ENCODE measurements around the gene SLC25A44. TPM values are rescaled to one million over a fixed set of nuclear protein-coding genes. Genes with fewer than 3 reads are reported as not detected.

SLC25A44 gene
- total RNA-seq, 3 donors from 2014 or later = 19.8 to 31.1 (median 24.8) TPM

- no peak overlapping the region for H3K4me3 ChIP-seq
- DNase-seq (no peak), ATAC-seq (no peak)
- H3K4me1 ChIP-seq (ENCODE audit: low read depth) = no peaks in the 10 kb centered on the region
- TF ChIP-seq CTCF (IDR thresholded peaks at IDR 0.05) = no peak
- H3K36me3 ChIP-seq (ENCODE audit: low read depth) = peaks cover 5% of the 10 kb centered on the region
- no peaks in the 10 kb centered on the region for H3K9me3 ChIP-seq
- intact Hi-C loops (cut with DNase I, micrococcal nuclease) = loop anchor here in 1 of 2 donors (5.0 kb wide), 1 partner anchor 73 kb away; no protein-coding TSS in a partner anchor
Observed at GRCh38 chr1:156220226-156220625, 26.3 kb downstream of the SLC25A44 start.

- TF ChIP-seq CTCF (IDR thresholded peaks at IDR 0.05) = no peak
- intact Hi-C loops (cut with DNase I, micrococcal nuclease) = loop anchor here in 1 of 2 donors (5.0 kb wide), 1 partner anchor 75 kb away; no protein-coding TSS in a partner anchor
- H3K36me3 ChIP-seq (ENCODE audit: low read depth) = peaks cover 5% of the 10 kb centered on the region
- DNase-seq (no peak), ATAC-seq (no peak)
- H3K9me3 ChIP-seq = no peaks in the 10 kb centered on the region
- no peaks in the 10 kb centered on the region for H3K4me1 ChIP-seq (ENCODE audit: low read depth)
- no peak overlapping the region for H3K4me3 ChIP-seq
Observed at GRCh38 chr1:156221986-156222692, 28.2 kb downstream of the SLC25A44 start.

GRCh38 chr1:156225677-156226014 is 31.7 kb downstream of the SLC25A44 start:
- Histone ChIP-seq H3K9me3 (no peaks in the 10 kb centered on the region), H3K36me3 (ENCODE audit: low read depth) (peaks cover 5% of the 10 kb centered on the region), H3K4me3 (no peak overlapping the region), H3K4me1 (ENCODE audit: low read depth) (no peaks in the 10 kb centered on the region)
- TF ChIP-seq CTCF (IDR thresholded peaks at IDR 0.05) = peak; percentile 5
- intact Hi-C loops (cut with DNase I, micrococcal nuclease) = loop anchor here in 1 of 2 donors (5.0 kb wide), 2 partner anchors 78 to 133 kb away; no protein-coding TSS in a partner anchor
- DNase-seq (no peak), ATAC-seq (no peak)

- no peak for TF ChIP-seq CTCF (IDR thresholded peaks at IDR 0.05)
- Histone ChIP-seq H3K9me3 (no peaks in the 10 kb centered on the region), H3K4me3 (no peak overlapping the region), H3K4me1 (ENCODE audit: low read depth) (no peaks in the 10 kb centered on the region), H3K36me3 (ENCODE audit: low read depth) (peaks cover 5% of the 10 kb centered on the region)
- intact Hi-C loops (cut with DNase I, micrococcal nuclease) = loop anchor here in 1 of 2 donors (5.0 kb wide), 2 partner anchors 79 to 134 kb away; no protein-coding TSS in a partner anchor
- no peak for DNase-seq
- no peak for ATAC-seq
Observed at GRCh38 chr1:156226116-156226538, 32.2 kb downstream of the SLC25A44 start.

GRCh38 chr1:156226782-156227181 is 32.9 kb downstream of the SLC25A44 start:
- no peak for ATAC-seq
- DNase-seq = no peak
- no peak for TF ChIP-seq CTCF (IDR thresholded peaks at IDR 0.05)
- intact Hi-C loops (cut with DNase I, micrococcal nuclease) = loop anchor here in 1 of 2 donors (5.0 kb wide), 2 partner anchors 79 to 134 kb away; no protein-coding TSS in a partner anchor
- Histone ChIP-seq H3K9me3 (no peaks in the 10 kb centered on the region), H3K36me3 (ENCODE audit: low read depth) (peaks cover 5% of the 10 kb centered on the region), H3K4me1 (ENCODE audit: low read depth) (no peaks in the 10 kb centered on the region), H3K4me3 (no peak overlapping the region)

All from mucosa of descending colon (tissue), 3 donors.